Tibial artery (tissue), 4 donors: ENCODE results near the gene ETS1.

Experiments
- DNase-seq, 2 donors: peaks; one replicate each; pipeline ENCODE4 v3.0.0-alpha.2; 2019
- H3K27ac ChIP-seq, 2 donors: fragments of 200-600 bp; sonication (generic) in 1 of 2; 1 replicate in 1 of 2; 2 replicates in 1 of 2; pipeline ENCODE4 v1.5.1; 2018 to 2019; ENCODE audit warnings: mild to moderate bottlenecking in 1 of 2
- H3K27me3 ChIP-seq, 2 donors: fragments of 200-600 bp; sonication (generic) in 1 of 2; one replicate each; pipeline versions ENCODE4 v1.5.1 to v1.6.0; 2016 to 2019
- H3K36me3 ChIP-seq, 3 donors: fragments of 200-600 bp; sonication (generic) in 2 of 3; one replicate each; pipeline ENCODE4 v1.5.1; 2016 to 2019; ENCODE audit warnings: mild to moderate bottlenecking in 2 of 3
- H3K4me1 ChIP-seq, 4 donors: fragments of 200-600 bp; sonication (generic) in 2 of 4; 1 replicate in 3 of 4; 2 replicates in 1 of 4; pipeline ENCODE4 v1.5.1; 2016 to 2019
- H3K4me3 ChIP-seq, 2 donors: fragments of 200-600 bp; sonication (generic) in 1 of 2; 1 replicate in 1 of 2; 2 replicates in 1 of 2; pipeline ENCODE4 v1.5.1; 2018 to 2019; ENCODE audit warnings: mild to moderate bottlenecking in 2 of 2
- H3K9me3 ChIP-seq, 3 donors: fragments of 200-600 bp; sonication (generic) in 1 of 3; one replicate each; pipeline ENCODE4 v1.5.1; 2016 to 2019
- CTCF ChIP-seq, 2 experiments: fragments of 200-600 bp in 1 of 2; fragments of 450-650 bp in 1 of 2; IDR thresholded peaks; one replicate each; pipeline ENCODE4 v1.5.1; 2017 to 2019; ENCODE audit warnings: antibody characterized with exemption in 2 of 2, mild to moderate bottlenecking in 1 of 2, moderate library complexity in 1 of 2
- intact Hi-C: fragments of 100-400 bp; cut with DNase I; formaldehyde crosslinking; loops from one replicate; pipeline ENCODE4 v1.15.0; 2023; ENCODE audit warnings: low total_unique reads

The ETS1 gene

GRCh38 chr11:128465946-128466705, 121.2 kb downstream of the ETS1 start:
- H3K36me3 ChIP-seq = peaks cover 16 to 19% (median 19%) of the 10 kb centered on the region in 3 donors
- intact Hi-C loops = loop anchor here (5.0 kb wide), 1 partner anchor 56 kb away; no protein-coding TSS in a partner anchor
- TF ChIP-seq CTCF (IDR thresholded peaks at IDR 0.05) = no peak
- peak in 1 of 2 donors; percentile 84 for DNase-seq
- no peaks in the 10 kb centered on the region for H3K27me3 ChIP-seq
- H3K4me3 ChIP-seq = no peak overlapping the region
- no peaks in the 10 kb centered on the region for H3K9me3 ChIP-seq
- H3K27ac ChIP-seq = peak overlapping the region; percentile 74 to 88
- peaks cover 0 to 70% (median 49%) of the 10 kb centered on the region in 4 donors for H3K4me1 ChIP-seq

DNA sequence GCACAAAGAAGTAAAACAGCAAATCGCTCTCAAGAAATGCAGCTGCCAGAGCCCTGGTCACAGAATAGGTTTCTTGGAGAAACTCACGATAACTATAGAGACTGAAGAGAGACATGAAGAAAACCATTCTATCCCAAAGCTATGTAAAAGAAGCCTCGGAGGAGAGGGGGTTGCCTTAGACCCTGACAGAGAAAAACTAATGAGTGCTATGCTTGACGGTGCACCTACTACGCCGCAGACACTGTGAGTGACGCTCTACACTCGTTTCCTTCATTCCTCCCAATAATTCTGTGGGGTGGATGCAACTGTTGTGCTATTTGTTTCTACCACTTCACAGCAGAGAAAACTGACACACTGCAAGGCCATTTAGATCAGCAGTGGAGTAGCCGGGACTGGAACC, 121.8 kb downstream of the ETS1 start:
- H3K4me1 ChIP-seq = peaks cover 0 to 70% (median 49%) of the 10 kb centered on the region in 4 donors
- H3K27ac ChIP-seq = peak overlapping the region; percentile 74 to 88
- no peaks in the 10 kb centered on the region for H3K9me3 ChIP-seq
- intact Hi-C loops = loop anchor here (5.0 kb wide), 1 partner anchor 57 kb away; no protein-coding TSS in a partner anchor
- TF ChIP-seq CTCF (IDR thresholded peaks at IDR 0.05) = no peak
- no peak overlapping the region for H3K4me3 ChIP-seq
- no peaks in the 10 kb centered on the region for H3K27me3 ChIP-seq
- H3K36me3 ChIP-seq = peaks cover 22 to 25% (median 25%) of the 10 kb centered on the region in 3 donors
- DNase-seq = no peak

DNA sequence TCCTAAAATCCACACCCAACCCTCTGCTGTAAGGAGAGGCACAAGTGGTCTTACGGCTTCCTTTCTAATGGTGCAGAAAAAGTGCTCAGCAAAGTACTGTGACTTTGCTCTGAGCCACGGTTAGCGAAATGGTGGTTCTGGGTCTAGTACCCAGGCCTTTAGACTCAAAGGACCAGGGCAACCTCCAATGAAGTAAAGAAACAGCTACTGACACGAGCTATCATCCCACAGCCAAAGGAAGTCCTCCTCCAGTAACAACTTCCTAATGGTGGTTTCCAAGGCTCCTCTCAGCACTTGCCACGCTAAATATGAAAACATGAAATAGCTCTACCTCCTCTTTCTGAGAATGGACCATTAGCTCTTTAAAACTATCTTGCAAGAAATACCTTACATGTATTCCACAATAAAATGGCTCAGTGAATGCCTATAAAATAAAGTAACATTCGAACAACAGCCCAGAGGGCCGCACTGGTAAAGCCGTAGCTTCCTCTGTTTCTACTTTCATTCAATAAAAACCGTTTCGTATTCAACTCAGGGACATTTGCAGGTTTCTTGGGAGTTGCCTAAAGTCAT, 122.4 kb downstream of the ETS1 start:
- Histone ChIP-seq H3K9me3 (no peaks in the 10 kb centered on the region), H3K4me1 (peaks cover 0 to 70% (median 49%) of the 10 kb centered on the region in 4 donors), H3K27me3 (no peaks in the 10 kb centered on the region), H3K27ac (peak overlapping the region; percentile 74 to 88), H3K4me3 (no peak overlapping the region), H3K36me3 (peaks cover 26 to 28% (median 27%) of the 10 kb centered on the region in 3 donors)
- DNase-seq = no peak
- no peak for TF ChIP-seq CTCF (IDR thresholded peaks at IDR 0.05)
- intact Hi-C loops = loop anchor here (5.0 kb wide), 1 partner anchor 57 kb away; no protein-coding TSS in a partner anchor

DNA sequence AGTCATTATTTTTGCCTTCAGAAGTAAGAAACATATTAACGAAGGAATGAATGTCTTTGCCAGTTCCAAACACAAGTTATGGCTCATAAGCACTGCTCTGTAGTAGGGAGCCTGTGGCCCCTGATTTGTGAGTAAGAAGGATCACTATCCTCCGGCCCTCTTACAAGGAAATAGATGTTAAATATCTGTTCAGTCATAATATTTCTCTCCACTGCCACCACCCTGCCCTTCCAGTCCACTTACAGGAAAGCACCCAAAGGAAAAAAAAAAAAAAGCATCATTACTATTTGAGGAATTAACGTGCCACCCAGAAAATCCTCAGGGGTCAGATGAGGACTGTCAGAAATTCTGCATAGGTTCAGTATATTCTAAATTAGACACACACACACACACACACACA, 123.4 kb downstream of the ETS1 start:
- TF ChIP-seq CTCF (IDR thresholded peaks at IDR 0.05) = no peak
- DNase-seq = no peak
- H3K27ac ChIP-seq = peak overlapping the region; percentile 74 to 88
- H3K9me3 ChIP-seq = no peaks in the 10 kb centered on the region
- peaks cover 0 to 63% (median 48%) of the 10 kb centered on the region in 4 donors for H3K4me1 ChIP-seq
- H3K4me3 ChIP-seq = no peak overlapping the region
- H3K27me3 ChIP-seq = no peaks in the 10 kb centered on the region
- peaks cover 26 to 36% (median 35%) of the 10 kb centered on the region in 3 donors for H3K36me3 ChIP-seq
- intact Hi-C loops = no loop called here

GRCh38 chr11:128463371-128463829, 124.0 kb downstream of the ETS1 start:
- no peaks in the 10 kb centered on the region for H3K27me3 ChIP-seq
- H3K27ac ChIP-seq = peak overlapping the region; percentile 54 to 74
- no peaks in the 10 kb centered on the region for H3K9me3 ChIP-seq
- intact Hi-C loops = no loop called here
- H3K4me3 ChIP-seq = no peak overlapping the region
- peaks cover 26 to 36% (median 35%) of the 10 kb centered on the region in 3 donors for H3K36me3 ChIP-seq
- no peak for TF ChIP-seq CTCF (IDR thresholded peaks at IDR 0.05)
- peaks cover 0 to 57% (median 43%) of the 10 kb centered on the region in 4 donors for H3K4me1 ChIP-seq
- DNase-seq = peak in 1 of 2 donors; percentile 48
